ENCODE results near the gene WNT4.

Gene WNT4

GRCh38 chr1:22107126-22107525 lies 35.8 kb downstream of the WNT4 start:
- no peak for DNase-seq

DNA sequence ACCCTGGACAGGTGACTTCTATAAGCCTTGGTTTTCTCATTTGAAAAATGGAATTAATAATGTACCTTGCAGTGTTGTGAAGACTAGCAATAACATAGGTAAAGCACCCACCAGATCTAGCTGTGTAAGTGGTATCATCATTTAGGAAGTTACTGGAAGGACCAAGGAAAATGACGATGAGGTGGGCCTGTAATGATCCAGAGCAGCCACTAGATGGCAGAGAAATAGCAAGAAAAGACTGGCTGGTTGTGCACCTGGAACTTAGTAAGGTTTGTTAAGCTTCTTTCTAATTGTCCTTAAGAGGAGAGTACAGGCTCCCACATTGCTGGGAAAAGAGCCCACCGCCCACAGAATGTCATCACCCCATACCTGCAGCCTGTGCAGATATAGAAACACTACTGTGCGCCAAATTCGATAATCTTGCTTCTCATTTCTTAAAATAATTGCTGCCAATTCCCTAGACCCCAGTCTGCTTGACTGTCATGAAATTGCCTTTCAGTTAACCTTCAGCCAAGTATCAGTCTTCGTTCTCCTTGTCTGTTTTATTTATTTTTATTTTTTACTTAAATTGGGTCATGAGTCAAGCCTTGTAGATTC lies 37.2 kb downstream of the WNT4 start:
- peak; percentile 50 for DNase-seq

DNA sequence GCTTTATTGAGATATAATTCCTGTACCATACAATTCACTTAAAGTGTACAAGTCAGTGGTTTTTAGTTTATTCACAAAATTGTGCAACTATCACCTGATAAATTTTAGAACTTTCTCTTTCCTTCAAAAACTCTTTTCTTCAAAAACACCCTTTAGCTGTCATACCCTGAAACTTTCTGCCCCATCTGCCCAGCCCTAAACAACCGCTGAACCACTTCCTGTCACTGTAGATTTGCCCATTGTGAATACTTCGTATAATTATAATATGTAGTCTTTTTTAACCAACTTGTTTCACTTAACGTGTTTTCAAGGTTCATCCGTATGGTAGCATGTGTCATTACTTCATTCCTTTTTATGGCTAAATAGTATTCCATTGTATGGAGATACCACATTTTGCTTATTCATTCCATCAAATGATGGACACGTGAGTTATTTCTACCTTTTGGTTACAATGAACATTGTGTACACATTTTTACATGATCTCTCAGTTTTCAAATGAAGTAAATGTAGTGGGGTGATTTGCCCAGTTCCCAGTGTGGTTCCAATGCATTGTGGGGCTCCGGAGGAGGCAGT lies 37.9 kb downstream of the WNT4 start:
- DNase-seq: peak; percentile 71

- DNase-seq: no peak
Measured at GRCh38 chr1:22104094-22104493, 38.8 kb downstream of the WNT4 start.

DNA sequence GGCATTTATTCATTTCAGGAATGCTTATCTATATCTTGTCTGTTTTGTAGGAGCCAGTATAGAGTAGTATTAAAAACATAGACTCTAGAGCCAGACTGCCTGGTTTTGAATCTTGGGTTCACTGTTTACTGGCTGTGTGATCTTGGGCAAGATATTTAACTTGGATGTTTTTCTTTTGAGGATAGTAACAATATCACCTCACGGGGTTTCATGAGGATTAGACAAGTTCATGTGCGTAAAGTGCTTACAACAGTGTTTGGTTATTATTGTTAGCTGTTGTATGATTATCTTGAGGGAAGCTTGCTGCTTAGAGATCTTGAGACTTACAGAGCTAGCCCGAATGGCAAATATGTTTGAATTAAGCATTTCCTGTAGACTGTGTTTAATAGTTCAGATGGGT lies 40.2 kb downstream of the WNT4 start:
- DNase-seq: no peak

GRCh38 chr1:22101995-22102394 lies 40.9 kb downstream of the WNT4 start:
- no peak for DNase-seq

- DNase-seq: no peak
Measured at GRCh38 chr1:22101199-22101598, 41.7 kb downstream of the WNT4 start.

GRCh38 chr1:22100168-22100567 lies 42.7 kb downstream of the WNT4 start:
- DNase-seq: no peak

- no peak for DNase-seq
Measured at GRCh38 chr1:22098752-22099151, 44.1 kb downstream of the WNT4 start.

GRCh38 chr1:22096463-22096862 lies 46.4 kb downstream of the WNT4 start:
- DNase-seq: no peak

- no peak for DNase-seq
Measured at GRCh38 chr1:22096036-22096435, 46.9 kb downstream of the WNT4 start.

DNA sequence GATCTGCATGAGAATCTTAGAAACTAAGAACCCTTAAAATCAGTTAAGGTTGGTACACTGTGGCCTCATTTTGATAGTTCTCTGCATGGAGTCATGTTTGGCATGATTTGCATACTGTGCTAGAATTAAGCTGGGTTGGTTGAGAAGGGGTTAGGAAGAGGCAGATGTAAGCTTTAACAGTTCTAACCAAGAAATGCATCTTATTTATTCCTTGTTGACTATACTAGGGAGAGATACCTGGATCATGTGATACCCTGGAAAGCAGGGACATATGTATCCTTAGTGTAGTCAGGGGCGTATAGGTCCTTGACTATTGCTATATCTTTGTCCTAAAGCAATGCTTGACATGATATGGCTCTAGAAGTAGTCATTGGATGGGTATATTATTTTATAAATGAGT lies 49.4 kb downstream of the WNT4 start:
- DNase-seq: no peak

DNA sequence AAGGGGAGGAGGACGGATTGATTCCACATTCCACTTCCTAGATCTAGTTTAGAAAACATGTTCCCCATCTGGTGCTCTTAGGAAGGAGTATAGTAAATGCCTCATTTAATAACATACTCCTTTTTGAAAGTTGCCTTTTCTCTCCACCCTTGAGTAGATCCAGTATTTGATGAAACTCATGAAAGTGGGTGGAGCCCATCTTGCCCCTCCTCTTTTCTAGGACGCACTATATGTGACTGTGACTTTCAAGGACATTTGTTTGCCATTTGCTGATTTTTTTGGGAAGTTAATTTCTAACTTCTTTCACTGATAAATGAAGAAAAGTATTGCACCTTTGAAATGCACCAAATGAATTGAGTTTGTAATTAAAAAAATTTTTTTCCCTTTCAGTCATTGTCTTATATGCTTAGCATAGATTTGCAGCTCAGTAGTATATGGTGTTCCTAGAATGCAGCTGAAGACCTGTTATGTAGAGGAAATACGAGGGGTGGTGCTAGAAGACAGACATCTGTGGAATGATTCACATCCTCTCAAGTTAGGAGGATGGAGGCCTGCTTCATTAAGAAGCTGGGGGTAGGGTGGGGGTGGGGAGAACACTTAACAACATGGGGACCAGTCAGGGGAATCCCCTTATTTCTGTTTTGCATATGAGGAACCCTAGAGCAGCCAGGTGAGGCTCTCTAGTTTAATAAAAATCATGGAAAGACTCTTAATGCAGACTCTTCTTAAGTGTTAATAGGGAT lies 50.7 kb downstream of the WNT4 start:
- peak; percentile 81 for DNase-seq

DNA sequence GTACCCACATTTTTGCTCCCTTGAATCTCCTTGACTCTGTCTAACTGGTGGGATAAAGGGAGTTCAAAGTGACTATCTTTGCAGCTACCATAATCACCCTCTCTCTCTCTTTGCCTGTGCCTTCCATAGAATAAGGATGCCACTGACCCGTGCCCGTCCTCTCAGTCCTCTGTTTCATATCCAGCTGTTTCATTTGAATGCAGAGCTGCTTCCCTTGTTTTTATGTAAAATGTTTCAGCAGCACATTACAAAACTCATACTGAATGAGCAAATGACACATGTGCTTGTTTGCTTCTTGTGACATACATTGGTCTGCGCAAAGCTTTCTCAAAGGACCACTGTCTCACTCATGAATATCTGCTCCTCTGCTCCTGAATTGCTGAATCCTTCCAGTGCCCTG lies 52.0 kb downstream of the WNT4 start:
- no peak for DNase-seq

DNA sequence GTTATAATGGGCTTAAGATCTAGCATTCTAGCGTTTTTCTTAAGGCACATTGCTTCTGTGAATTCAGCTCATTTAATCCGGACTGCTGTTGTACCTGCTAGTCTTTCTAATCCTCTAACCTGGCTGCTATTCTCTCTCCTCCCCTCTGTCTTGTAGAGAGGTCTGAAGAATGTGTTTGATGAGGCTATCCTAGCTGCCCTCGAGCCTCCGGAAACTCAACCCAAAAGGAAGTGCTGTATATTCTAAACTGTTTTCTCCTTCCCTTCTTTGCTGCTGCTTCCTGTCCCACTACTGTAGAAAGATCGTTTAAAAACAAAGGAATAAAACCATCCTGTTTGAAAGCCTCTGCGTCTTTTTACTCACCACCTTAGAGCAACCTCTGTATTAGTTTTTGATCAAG lies 53.1 kb downstream of the WNT4 start:
- DNase-seq: peak; percentile 17

GRCh38 chr1:22089134-22089571 lies 53.7 kb downstream of the WNT4 start:
- peak; percentile 15 for DNase-seq

DNA sequence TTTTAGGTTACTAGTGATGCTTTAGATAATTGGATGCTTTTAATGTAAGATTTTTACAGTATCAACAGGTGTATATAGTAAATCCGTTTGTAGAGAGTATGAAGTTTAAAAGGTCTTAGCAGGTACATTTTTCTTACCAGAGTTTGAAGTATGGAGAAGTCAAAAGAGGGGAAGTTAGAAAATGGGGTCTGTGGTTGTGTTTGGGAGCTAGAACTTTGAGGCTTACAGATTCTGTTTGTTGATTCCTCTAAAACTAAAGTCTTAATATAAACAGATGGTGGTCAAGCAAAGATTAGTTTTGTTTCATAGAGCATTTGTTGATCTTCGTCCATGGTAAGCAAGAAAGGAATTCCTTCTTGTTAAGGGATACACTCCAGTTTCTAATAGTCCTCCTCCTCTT lies 54.6 kb downstream of the WNT4 start:
- DNase-seq: no peak

- no peak for DNase-seq
Measured at GRCh38 chr1:22080191-22080590, 62.7 kb downstream of the WNT4 start.

DNA sequence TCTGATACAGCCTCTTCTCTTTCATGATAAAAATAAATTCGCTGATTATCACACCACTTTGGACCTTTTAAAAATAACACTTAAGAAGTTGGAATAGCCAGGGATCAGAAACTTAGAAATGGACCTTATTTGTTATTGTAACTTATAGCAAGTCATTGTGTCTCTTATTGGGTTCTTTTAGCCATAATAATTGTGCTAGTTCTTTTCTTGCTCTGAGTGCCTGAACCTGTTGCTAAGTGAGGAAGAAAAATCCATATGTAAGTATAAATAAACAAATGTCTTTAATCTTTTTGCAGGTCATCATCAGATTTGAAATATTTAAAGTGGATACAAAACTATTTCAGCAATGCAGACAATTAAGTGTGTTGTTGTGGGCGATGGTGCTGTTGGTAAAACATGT lies 64.8 kb downstream of the WNT4 start:
- no peak for DNase-seq

DNA sequence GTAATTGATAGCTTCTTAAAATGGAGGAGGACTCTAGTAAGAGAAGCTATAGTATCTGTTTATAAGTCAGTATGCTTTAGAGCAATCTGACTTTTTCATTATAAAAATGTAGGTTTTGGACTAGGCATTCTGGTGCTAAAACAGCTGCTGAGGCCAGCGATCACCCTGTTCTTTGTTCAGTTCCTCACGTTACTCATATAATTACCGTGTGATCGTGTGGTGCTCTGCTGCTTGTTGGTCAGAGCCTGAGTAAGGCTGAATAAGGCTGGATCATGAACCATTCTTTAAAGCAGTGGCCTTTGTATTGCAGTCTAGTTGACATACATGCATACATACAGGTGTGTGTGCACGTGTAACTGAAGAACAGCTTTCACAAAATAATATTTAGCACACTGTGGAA lies 65.2 kb downstream of the WNT4 start:
- DNase-seq: no peak

DNA sequence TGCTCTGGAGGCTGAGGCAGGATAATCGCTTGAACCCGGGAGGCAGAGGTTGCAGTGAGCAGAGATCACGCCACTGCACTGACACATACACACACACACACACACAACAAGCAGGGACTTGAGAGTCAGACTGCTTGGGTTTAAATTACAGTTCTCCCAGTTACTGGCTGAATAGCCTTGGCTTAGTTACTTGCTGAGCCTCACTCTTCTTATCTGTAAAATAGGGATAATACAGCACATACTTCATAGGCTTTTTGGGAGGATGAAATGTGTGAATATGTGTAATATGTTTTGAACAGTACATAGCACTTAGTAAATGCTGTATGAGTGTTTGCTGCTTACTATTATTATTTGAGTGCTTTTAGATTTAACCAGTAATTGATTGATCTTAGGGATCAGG lies 66.6 kb downstream of the WNT4 start:
- DNase-seq: no peak

DNA sequence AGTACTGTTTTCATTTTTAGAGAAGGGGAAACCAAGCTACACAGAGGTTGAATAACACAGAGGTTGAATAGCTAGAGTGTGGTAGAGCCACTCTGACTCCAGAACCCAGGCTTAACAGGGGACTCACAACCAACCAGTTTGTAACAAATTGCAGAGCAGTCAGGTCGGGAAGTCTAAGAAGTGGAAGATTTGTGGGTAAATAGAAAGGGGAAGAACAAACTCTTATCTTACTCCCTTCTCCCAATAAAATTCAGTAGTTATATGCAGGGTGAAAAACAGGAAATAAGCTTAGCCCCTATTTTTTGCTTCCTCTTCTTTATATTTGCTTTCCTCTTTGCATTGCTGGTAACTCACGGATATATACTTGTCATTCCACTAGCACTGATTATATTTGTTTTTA lies 67.2 kb downstream of the WNT4 start:
- DNase-seq: no peak

GRCh38 chr1:22074803-22075202 lies 68.1 kb downstream of the WNT4 start:
- no peak for DNase-seq

DNA sequence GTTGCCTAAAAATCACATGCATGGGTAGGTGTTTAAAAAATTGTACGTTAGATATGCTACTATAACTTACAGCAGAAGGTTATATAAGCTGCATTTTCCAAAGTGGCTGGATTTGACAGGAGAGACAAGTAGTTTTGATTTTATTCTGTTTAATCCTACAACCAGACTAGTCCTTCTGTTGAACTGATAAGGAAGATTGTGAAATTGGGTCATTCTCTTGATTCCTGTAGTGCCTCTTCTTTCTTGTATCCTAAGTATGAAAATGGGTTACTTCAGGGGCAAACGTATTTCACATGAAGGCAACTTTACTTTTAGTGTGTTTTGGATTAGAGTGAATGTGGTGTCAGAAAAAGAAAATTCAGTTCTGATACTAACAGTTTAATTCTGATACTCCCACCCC lies 71.4 kb downstream of the WNT4 start:
- no peak for DNase-seq
